Hematopoietic multipotent progenitor cell treated with erythropoietin and hydrocortisone succinate and interleukin-3 and kit ligand, for 8 days (in vitro differentiated cells): ENCODE results near the gene FUT6.
A peak's percentile ranks its signal among the peaks of the same experiment; 100 is the strongest.

ENCODE experiments used
- DNase-seq: peaks from one replicate; pipeline ENCODE4 v3.0.0-alpha.2; 2015

FUT6 gene

GRCh38 chr19:5803752-5804515, 35.6 kb downstream of the FUT6 start:
- peak; percentile 89 for DNase-seq

GRCh38 chr19:5803441-5803751, 36.1 kb downstream of the FUT6 start:
- no peak for DNase-seq

GRCh38 chr19:5801796-5802619, 37.5 kb downstream of the FUT6 start:
- peak; percentile 79 for DNase-seq

- DNase-seq, result no peak
These were observed 38.9 kb downstream of the FUT6 start for GRCh38 chr19:5800361-5801270.

- DNase-seq, result peak; percentile 98
These were observed 40.0 kb downstream of the FUT6 start for GRCh38 chr19:5799247-5800241.

- no peak for DNase-seq
These were observed 41.3 kb downstream of the FUT6 start for GRCh38 chr19:5798244-5798643.

GRCh38 chr19:5795382-5795919, 44.1 kb downstream of the FUT6 start:
- DNase-seq, result no peak

- no peak for DNase-seq
These were observed 46.3 kb downstream of the FUT6 start for GRCh38 chr19:5793188-5793587.

GRCh38 chr19:5792224-5792623, 47.3 kb downstream of the FUT6 start:
- DNase-seq, result no peak

- peak; percentile 98 for DNase-seq
These were observed 48.7 kb downstream of the FUT6 start, which contains the start of gene DUS3L for GRCh38 chr19:5790559-5791520. DUS3L (minus strand) TSS chr19:5791163; CDS start chr19:5791141, 22 bp downstream.

GRCh38 chr19:5789886-5790558, 49.5 kb downstream of the FUT6 start:
- DNase-seq, result no peak

GRCh38 chr19:5789351-5789761, 50.1 kb downstream of the FUT6 start:
- DNase-seq, result no peak

- no peak for DNase-seq
These were observed 51.1 kb downstream of the FUT6 start for GRCh38 chr19:5788422-5788821.

- no peak for DNase-seq
These were observed 51.9 kb downstream of the FUT6 start for GRCh38 chr19:5787409-5788182.

- no peak for DNase-seq
These were observed 52.7 kb downstream of the FUT6 start for GRCh38 chr19:5786593-5787408.

GRCh38 chr19:5785423-5785822, 54.1 kb downstream of the FUT6 start:
- DNase-seq, result no peak

GRCh38 chr19:5784581-5785147, 54.8 kb downstream of the FUT6 start, which contains the start of gene PRR22:
PRR22 (minus strand) TSS chr19:5784746; CDS start chr19:5784660, 86 bp downstream.
- no peak for DNase-seq
